NB4 (cell line): ENCODE measurements around the gene PXN.

Experiments
- CTCF ChIP-seq: IDR thresholded peaks from one replicate; pipeline ENCODE4 v1.5.1; 2012; ENCODE audit warnings: low read depth, low read length
- POLR2A ChIP-seq: IDR thresholded peaks from 2 replicates; pipeline ENCODE4 v1.6.1; 2011; ENCODE audit warnings: mild to moderate bottlenecking; ENCODE audit not compliant: insufficient read length; ENCODE audit errors: extremely low read depth

GRCh38 chr12:120247621-120248030 lies 17.9 kb downstream of the PXN start:
- no peak for TF ChIP-seq POLR2A
- TF ChIP-seq CTCF = no peak
